ENCODE data around the gene RELN.

The RELN gene

GRCh38 chr7:103995554-103995953 is 6.1 kb upstream of the RELN start:
- peaks cover 7% of the 10 kb centered on the region for H3K4me1 ChIP-seq (ENCODE audit: control insufficient read depth, insufficient read depth, low read depth, low read length)
- H3K4ac ChIP-seq (ENCODE audit: low read depth in 1 of 2, low read length in 2 of 2): no peak overlapping the region
- no peak overlapping the region for H2BK5ac ChIP-seq (ENCODE audit: low read depth, low read length, poor library complexity, severe bottlenecking)
- no peak overlapping the region for H2BK15ac ChIP-seq (ENCODE audit: low read depth, poor library complexity, severe bottlenecking)
- H4K91ac ChIP-seq (ENCODE audit: low read length): no peak overlapping the region
- no peak overlapping the region for H2AFZ ChIP-seq (ENCODE audit: low read depth, low read length)
- H3K79me1 ChIP-seq (replicated peaks; ENCODE audit: low read length, poor library complexity, severe bottlenecking): no peaks in the 10 kb centered on the region
- H2BK12ac ChIP-seq (ENCODE audit: low read length in 2 of 2): no peak overlapping the region
- no peaks in the 10 kb centered on the region for H3K9me3 ChIP-seq (ENCODE audit: control insufficient read depth, low read length)
- no peak overlapping the region for H3K14ac ChIP-seq (ENCODE audit: low read length in 2 of 2)
- H3K4me3 ChIP-seq (ENCODE audit: insufficient read depth in 1 of 2, low read depth in 1 of 2, low read length in 2 of 2): no peak overlapping the region
- no peak overlapping the region for H3K18ac ChIP-seq (ENCODE audit: low read depth in 1 of 2, low read length in 2 of 2)
- no peak overlapping the region for H3K9ac ChIP-seq (ENCODE audit: low read length)
- H3K27ac ChIP-seq (ENCODE audit: low read length, poor library complexity, severe bottlenecking): no peak overlapping the region
- peaks cover 2 to 11% of the 10 kb centered on the region in 2 experiments for H3K27me3 ChIP-seq (ENCODE audit: control insufficient read depth in 1 of 2, insufficient read depth in 1 of 2, low read length in 2 of 2)
- no peak for DNase-seq
- no peaks in the 10 kb centered on the region for H3K36me3 ChIP-seq (ENCODE audit: control insufficient read depth in 1 of 2, insufficient read depth in 2 of 2, low read depth in 1 of 2, low read length in 2 of 2)
- no peak overlapping the region for H3K4me2 ChIP-seq (ENCODE audit: low read length, poor library complexity, severe bottlenecking)
- no peak overlapping the region for H2BK120ac ChIP-seq (ENCODE audit: low read depth, low read length)
- no peak overlapping the region for H2AK5ac ChIP-seq (ENCODE audit: low read length, severe bottlenecking)
- H4K8ac ChIP-seq (ENCODE audit: low read length): no peak overlapping the region
- no peak overlapping the region for H3K23ac ChIP-seq (ENCODE audit: low read length in 2 of 2)

DNA sequence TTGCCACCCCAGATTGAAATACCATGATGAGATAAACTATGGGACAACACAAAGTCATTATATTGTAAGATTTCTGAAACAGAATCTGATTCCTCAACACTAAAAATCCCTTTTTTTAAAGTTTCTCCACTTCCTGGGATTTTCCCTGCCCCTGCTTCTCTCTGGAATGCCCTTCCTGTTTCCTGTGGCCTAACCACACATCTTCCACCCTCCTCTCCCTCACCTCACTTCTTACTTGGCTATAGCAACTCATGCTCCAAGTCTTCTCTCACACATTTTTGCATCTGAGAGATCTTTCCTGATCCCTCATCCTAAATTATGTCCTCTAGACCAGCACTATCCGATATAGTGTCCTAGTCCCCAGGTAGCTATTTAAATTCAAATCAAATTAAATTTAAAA is 4.1 kb upstream of the RELN start:
- Histone ChIP-seq H2BK15ac (ENCODE audit: low read depth, poor library complexity, severe bottlenecking) (no peak overlapping the region), H3K18ac (ENCODE audit: low read depth in 1 of 2, low read length in 2 of 2) (no peak overlapping the region), H4K91ac (ENCODE audit: low read length) (no peak overlapping the region), H2BK120ac (ENCODE audit: low read depth, low read length) (no peak overlapping the region), H3K4me1 (ENCODE audit: control insufficient read depth, insufficient read depth, low read depth, low read length) (peaks cover 18% of the 10 kb centered on the region), H3K14ac (ENCODE audit: low read length in 2 of 2) (no peak overlapping the region), H3K23ac (ENCODE audit: low read length in 2 of 2) (no peak overlapping the region), H3K27me3 (ENCODE audit: control insufficient read depth in 1 of 2, insufficient read depth in 1 of 2, low read length in 2 of 2) (peaks cover 10 to 17% of the 10 kb centered on the region in 2 experiments), H3K4me2 (ENCODE audit: low read length, poor library complexity, severe bottlenecking) (no peak overlapping the region), H2BK12ac (ENCODE audit: low read length in 2 of 2) (no peak overlapping the region), H3K27ac (ENCODE audit: low read length, poor library complexity, severe bottlenecking) (no peak overlapping the region), H2BK5ac (ENCODE audit: low read depth, low read length, poor library complexity, severe bottlenecking) (no peak overlapping the region), H2AK5ac (ENCODE audit: low read length, severe bottlenecking) (no peak overlapping the region), H3K4me3 (ENCODE audit: insufficient read depth in 1 of 2, low read depth in 1 of 2, low read length in 2 of 2) (no peak overlapping the region), H3K9ac (ENCODE audit: low read length) (no peak overlapping the region), H3K79me1 (replicated peaks; ENCODE audit: low read length, poor library complexity, severe bottlenecking) (no peaks in the 10 kb centered on the region), H3K36me3 (ENCODE audit: control insufficient read depth in 1 of 2, insufficient read depth in 2 of 2, low read depth in 1 of 2, low read length in 2 of 2) (no peaks in the 10 kb centered on the region), H3K9me3 (ENCODE audit: control insufficient read depth, low read length) (no peaks in the 10 kb centered on the region), H3K4ac (ENCODE audit: low read depth in 1 of 2, low read length in 2 of 2) (no peak overlapping the region), H4K8ac (ENCODE audit: low read length) (no peak overlapping the region), H2AFZ (ENCODE audit: low read depth, low read length) (no peak overlapping the region)
- WGBS: 88% methylated on average over 1 of the region's 1 CpG
- DNase-seq: no peak

DNA sequence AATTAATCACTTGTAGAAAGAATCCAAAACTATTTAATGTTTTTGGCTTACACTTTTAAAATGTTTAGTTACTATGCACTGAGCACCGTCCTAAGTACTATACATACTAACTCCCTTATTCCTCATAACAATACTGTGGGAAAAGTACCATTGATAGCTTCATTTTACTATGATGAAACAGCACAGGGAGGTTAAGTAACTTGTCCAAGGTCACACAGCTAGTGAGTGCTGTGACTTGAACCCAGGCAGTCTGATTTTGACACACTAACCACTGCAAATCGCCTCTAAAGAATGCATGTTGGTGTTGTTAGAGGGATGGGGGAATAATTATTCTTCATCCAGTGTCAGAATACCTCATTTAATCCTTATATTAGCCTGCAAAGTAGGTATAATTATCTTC is 1.9 kb upstream of the RELN start:
- no peak overlapping the region for H2BK15ac ChIP-seq (ENCODE audit: low read depth, poor library complexity, severe bottlenecking)
- no peak overlapping the region for H3K14ac ChIP-seq (ENCODE audit: low read length in 2 of 2)
- no peaks in the 10 kb centered on the region for H3K9me3 ChIP-seq (ENCODE audit: control insufficient read depth, low read length)
- peaks cover 12 to 30% of the 10 kb centered on the region in 2 experiments for H3K27me3 ChIP-seq (ENCODE audit: control insufficient read depth in 1 of 2, insufficient read depth in 1 of 2, low read length in 2 of 2)
- no peak overlapping the region for H3K9ac ChIP-seq (ENCODE audit: low read length)
- 80% methylated on average over 1 of the region's 2 CpGs for WGBS
- H2BK120ac ChIP-seq (ENCODE audit: low read depth, low read length): no peak overlapping the region
- no peak overlapping the region for H2AFZ ChIP-seq (ENCODE audit: low read depth, low read length)
- H2BK5ac ChIP-seq (ENCODE audit: low read depth, low read length, poor library complexity, severe bottlenecking): no peak overlapping the region
- H3K79me1 ChIP-seq (replicated peaks; ENCODE audit: low read length, poor library complexity, severe bottlenecking): no peaks in the 10 kb centered on the region
- H2BK12ac ChIP-seq (ENCODE audit: low read length in 2 of 2): no peak overlapping the region
- no peak overlapping the region for H3K4me2 ChIP-seq (ENCODE audit: low read length, poor library complexity, severe bottlenecking)
- no peak overlapping the region for H4K91ac ChIP-seq (ENCODE audit: low read length)
- H3K18ac ChIP-seq (ENCODE audit: low read depth in 1 of 2, low read length in 2 of 2): no peak overlapping the region
- no peak overlapping the region for H2AK5ac ChIP-seq (ENCODE audit: low read length, severe bottlenecking)
- DNase-seq: no peak
- H4K8ac ChIP-seq (ENCODE audit: low read length): no peak overlapping the region
- H3K4me1 ChIP-seq (ENCODE audit: control insufficient read depth, insufficient read depth, low read depth, low read length): peaks cover 20% of the 10 kb centered on the region
- no peak overlapping the region for H3K4me3 ChIP-seq (ENCODE audit: insufficient read depth in 1 of 2, low read depth in 1 of 2, low read length in 2 of 2)
- H3K23ac ChIP-seq (ENCODE audit: low read length in 2 of 2): no peak overlapping the region
- H3K36me3 ChIP-seq (ENCODE audit: control insufficient read depth in 1 of 2, insufficient read depth in 2 of 2, low read depth in 1 of 2, low read length in 2 of 2): no peaks in the 10 kb centered on the region
- no peak overlapping the region for H3K27ac ChIP-seq (ENCODE audit: low read length, poor library complexity, severe bottlenecking)
- no peak overlapping the region for H3K4ac ChIP-seq (ENCODE audit: low read depth in 1 of 2, low read length in 2 of 2)

DNA sequence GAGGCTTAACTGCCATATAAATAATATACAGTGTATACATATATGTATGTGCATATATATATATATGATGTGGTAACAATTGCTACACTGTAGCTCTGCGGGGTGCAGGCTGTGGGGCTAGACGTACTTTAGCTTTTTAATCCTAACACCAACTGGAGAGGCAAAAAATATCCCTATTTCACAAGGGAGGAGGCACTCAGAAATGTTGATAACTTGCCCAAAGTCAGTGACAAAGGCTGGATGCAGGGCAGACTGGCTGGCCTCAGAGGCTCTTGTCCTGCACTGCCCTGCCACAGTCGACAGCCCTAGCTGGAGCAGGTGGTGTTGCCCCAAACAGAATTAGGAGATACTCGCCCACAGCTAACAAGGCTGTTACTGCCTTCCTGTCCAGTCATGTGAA is 1.5 kb upstream of the RELN start:
- H3K79me1 ChIP-seq (replicated peaks; ENCODE audit: low read length, poor library complexity, severe bottlenecking): no peaks in the 10 kb centered on the region

More for the DNA sequence above, 1.5 kb upstream of the RELN start:
- no peak for DNase-seq
- peak overlapping the region in 1 of 2 experiments; percentile 82 for H3K4me3 ChIP-seq (ENCODE audit: insufficient read depth in 1 of 2, low read depth in 1 of 2, low read length in 2 of 2)
- no peaks in the 10 kb centered on the region for H3K9me3 ChIP-seq (ENCODE audit: control insufficient read depth, low read length)
- H3K36me3 ChIP-seq (ENCODE audit: control insufficient read depth in 1 of 2, insufficient read depth in 2 of 2, low read depth in 1 of 2, low read length in 2 of 2): no peaks in the 10 kb centered on the region
- peaks cover 18% of the 10 kb centered on the region for H3K4me1 ChIP-seq (ENCODE audit: control insufficient read depth, insufficient read depth, low read depth, low read length)
- H2AFZ ChIP-seq (ENCODE audit: low read depth, low read length): no peak overlapping the region
- H4K8ac ChIP-seq (ENCODE audit: low read length): no peak overlapping the region
- no peak overlapping the region for H2BK12ac ChIP-seq (ENCODE audit: low read length in 2 of 2)
- no peak overlapping the region for H4K91ac ChIP-seq (ENCODE audit: low read length)
- H3K18ac ChIP-seq (ENCODE audit: low read depth in 1 of 2, low read length in 2 of 2): no peak overlapping the region
- H3K4me2 ChIP-seq (ENCODE audit: low read length, poor library complexity, severe bottlenecking): peak overlapping the region; percentile 11
- no peak overlapping the region for H3K27ac ChIP-seq (ENCODE audit: low read length, poor library complexity, severe bottlenecking)
- no peak overlapping the region for H2AK5ac ChIP-seq (ENCODE audit: low read length, severe bottlenecking)
- no peak overlapping the region for H2BK5ac ChIP-seq (ENCODE audit: low read depth, low read length, poor library complexity, severe bottlenecking)
- H2BK120ac ChIP-seq (ENCODE audit: low read depth, low read length): no peak overlapping the region
- peaks cover 12 to 30% of the 10 kb centered on the region in 2 experiments for H3K27me3 ChIP-seq (ENCODE audit: control insufficient read depth in 1 of 2, insufficient read depth in 1 of 2, low read length in 2 of 2)
- H3K14ac ChIP-seq (ENCODE audit: low read length in 2 of 2): no peak overlapping the region
- no peak overlapping the region for H3K9ac ChIP-seq (ENCODE audit: low read length)
- no peak overlapping the region for H2BK15ac ChIP-seq (ENCODE audit: low read depth, poor library complexity, severe bottlenecking)
- no peak overlapping the region for H3K4ac ChIP-seq (ENCODE audit: low read depth in 1 of 2, low read length in 2 of 2)
- WGBS: 79% methylated on average over 4 of the region's 4 CpGs
- H3K23ac ChIP-seq (ENCODE audit: low read length in 2 of 2): no peak overlapping the region

Measured in mesenchymal stem cell (in vitro differentiated cells and primary cell).